Heart right ventricle (tissue), 16 donors: ENCODE data around the gene PXT1. TPM values are rescaled to one million over a fixed set of nuclear protein-coding genes. Genes with fewer than 3 reads are reported as not detected.

Experiments
- ATAC-seq, 8 donors: fragments of 200-7000 bp; cut with Tn5 transposase; one replicate each; pipeline ENCODE4 v1.9.1; 2020; ENCODE audit warnings: mild to moderate bottlenecking in 8 of 8, moderate library complexity in 8 of 8, moderate number of reproducible peaks in 1 of 8
- DNase-seq, 2 donors: peaks; one replicate each; pipeline ENCODE4 v3.0.0-alpha.2; 2020
- H3K27ac ChIP-seq, 10 donors: fragments of 200-600 bp; sonication (generic) in 2 of 10; one replicate each; pipeline versions ENCODE4 v1.5.0 to v1.8.0; 2020 to 2022; ENCODE audit warnings: mild to moderate bottlenecking in 3 of 10
- H3K27me3 ChIP-seq, 7 donors: fragments of 200-600 bp; one replicate each; pipeline ENCODE4 v1.8.0; 2021 to 2022; ENCODE audit warnings: mild to moderate bottlenecking in 2 of 7
- H3K36me3 ChIP-seq, 9 donors: fragments of 200-600 bp; sonication (generic) in 1 of 9; one replicate each; pipeline versions ENCODE4 v1.5.0 to v1.8.0; 2020 to 2022; ENCODE audit warnings: mild to moderate bottlenecking in 2 of 9
- H3K4me1 ChIP-seq, 9 donors: fragments of 200-600 bp; sonication (generic) in 1 of 9; one replicate each; pipeline versions ENCODE4 v1.5.0 to v1.8.0; 2020 to 2022; ENCODE audit warnings: mild to moderate bottlenecking in 4 of 9
- H3K4me3 ChIP-seq, 10 donors: fragments of 200-600 bp; sonication (generic) in 2 of 10; one replicate each; pipeline versions ENCODE4 v1.5.0 to v1.8.0; 2020 to 2022; ENCODE audit warnings: mild to moderate bottlenecking in 7 of 10, moderate library complexity in 2 of 10
- H3K9me3 ChIP-seq, 11 donors: fragments of 200-600 bp in 10 of 11; sonication (generic) in 2 of 11; one replicate each; pipeline versions ENCODE4 v1.5.0 to v1.8.0; 2013 to 2022; ENCODE audit warnings: mild to moderate bottlenecking in 2 of 11, control low read depth in 1 of 11, moderate library complexity in 1 of 11
- CTCF ChIP-seq, 9 donors: fragments of 200-600 bp; sonication (generic) in 2 of 9; IDR thresholded peaks; one replicate each; pipeline versions ENCODE4 v1.5.0 to v1.8.0; 2021 to 2022; ENCODE audit warnings: antibody characterized with exemption in 9 of 9, mild to moderate bottlenecking in 5 of 9, moderate library complexity in 1 of 9
- WGBS, 2 donors: extraction: QIAGEN DNeasy Blood & Tissue Kit; methylation state at CpG; one replicate each; pipeline ENCODE4 v1.1.7; 2013; ENCODE audit warnings: inconsistent platforms in 1 of 2; 5-methylcytosine and 5-hydroxymethylcytosine counted together
- intact Hi-C, 10 donors: fragments of 100-400 bp; cut with DNase I; formaldehyde crosslinking; loops; one replicate each; pipeline versions ENCODE4 v1.11.1 to v1.14.2; 2022
- polyA plus RNA-seq, 2 donors: library from polyadenylated mRNA; stranded (reverse); fragments of 200-250 nt; gene quantifications; one replicate each; pipeline ENCODE4 v1.2.3, GENCODE V29; 2013
- total RNA-seq, 10 donors: library from RNA; stranded (reverse); fragmentation: NEBNext Ultra II Directional in 3 of 10; extraction: Animal tissue kit (Norgen Biotek cat#: 25700) in 3 of 10; gene quantifications; one replicate each; pipeline versions ENCODE4 v1.2.1 to v1.2.4, GENCODE V29; 2021 to 2023
- donor health status: Arrhythmogenic right ventricular cardiomyopathy.
- donor health status: ischemic (EF 13 %, LVEDD 7.1; RV severe dilation, severe dysfunction).
- donor health status: healthy with polysubstance abuse.
- donor health status: DM: no; HTN: yes; CAD: no.
- donor health status: DM: no; HTN: no; CAD: no.
- donor health status: ischemic (EF 25% LVEDD 6.9; RV normal size, moderate dysfunction).
- donor health status: ischemic (EF 25% LVEDD 5.7; RV mildly dilated, moderate dysfunction).
- donor health status: healthy.
- donor health status: DM: yes; HTN: yes; CAD: no.
- donor health status: Ischemic cardiomyopathy.
- donor health status: ischemic (EF 35%, LVEDD 5.7; RV mildly dilated, moderate dysfunction).
- donor health status: nonischemic (EF 11% LVEDD 7.7; RV severe dilation, severe dysfunction).
- donor health status: DM: yes; HTN: yes; CAD: no.
- donor health status: PGD.
- donor health status: ischemic (EF 29% LVEDD 5.4; RV normal size, mild dysfunction).
- donor health status: nonischemic (EF 23%, LVEDD 6.1; RV moderate dilation, normal function).

The PXT1 gene
- total and polyA plus RNA-seq, 12 donors: 0.15 to 0.34 (median 0.23) TPM; not detected in 5

- peaks cover 0 to 7% (median 4%) of the 10 kb centered on the region in 9 donors for H3K4me1 ChIP-seq
- intact Hi-C loops: no loop called here
- ATAC-seq: no peak
- H3K36me3 ChIP-seq: no peaks in the 10 kb centered on the region
- no peak overlapping the region for H3K27ac ChIP-seq
- H3K4me3 ChIP-seq: no peak overlapping the region
- H3K27me3 ChIP-seq: peaks cover 0 to 13% (median 0%) of the 10 kb centered on the region in 7 donors
- TF ChIP-seq CTCF (IDR thresholded peaks at IDR 0.05): no peak
- no peaks in the 10 kb centered on the region for H3K9me3 ChIP-seq
- 87 to 91% methylated on average over 5 of the region's 5 CpGs for WGBS, 2 donors
- no peak for DNase-seq
These were observed 50.0 kb downstream of the PXT1 start for GRCh38 chr6:36392621-36393020.

- intact Hi-C loops: no loop called here
- ATAC-seq (no peak), DNase-seq (no peak)
- Histone ChIP-seq H3K27ac (no peak overlapping the region), H3K4me3 (no peak overlapping the region), H3K9me3 (no peaks in the 10 kb centered on the region), H3K4me1 (peaks cover 0 to 23% (median 16%) of the 10 kb centered on the region in 9 donors), H3K36me3 (no peaks in the 10 kb centered on the region), H3K27me3 (peaks cover 0 to 21% (median 3%) of the 10 kb centered on the region in 7 donors)
- TF ChIP-seq CTCF (IDR thresholded peaks at IDR 0.05): no peak
These were observed 53.3 kb downstream of the PXT1 start for GRCh38 chr6:36389353-36389752.

GRCh38 chr6:36387440-36388303, 55.0 kb downstream of the PXT1 start, which contains the start of gene ETV7:
ETV7 (minus strand) TSS chr6:36387669; CDS start chr6:36387541, 128 bp downstream.
- 10 to 11% methylated on average over 64 to 65 of the region's 65 CpGs for WGBS, 2 donors
- H3K4me1 ChIP-seq: peaks cover 0 to 23% (median 16%) of the 10 kb centered on the region in 9 donors
- no peak for TF ChIP-seq CTCF (IDR thresholded peaks at IDR 0.05)
- DNase-seq (peak in 1 of 2 donors; percentile 29), ATAC-seq (peak; percentile 52 to 83 (median 67))
- peaks cover 0 to 21% (median 3%) of the 10 kb centered on the region in 7 donors for H3K27me3 ChIP-seq
- peak within 1 kb of the TSS in 6 of 10 donors; percentile 28 to 76 (median 48) for H3K27ac ChIP-seq
- intact Hi-C loops: no loop called here
- H3K4me3 ChIP-seq: peak within 1 kb of the TSS; percentile 36 to 70 (median 62)
- H3K9me3 ChIP-seq: no peaks in the 10 kb centered on the region
- H3K36me3 ChIP-seq: no peaks in the 10 kb centered on the region

- WGBS, 2 donors: 1% methylated on average over 33 of the region's 33 CpGs
- DNase-seq: peak; percentile 15 to 31
- ATAC-seq: peak; percentile 40 to 71 (median 54)
These were observed 55.9 kb downstream of the PXT1 start for GRCh38 chr6:36386495-36387439.

More at GRCh38 chr6:36386495-36387439, 55.9 kb downstream of the PXT1 start:
- peak overlapping the region in 6 of 10 donors; percentile 28 to 76 (median 48) for H3K27ac ChIP-seq
- H3K4me3 ChIP-seq: peak overlapping the region; percentile 36 to 70 (median 62)
- H3K9me3 ChIP-seq: no peaks in the 10 kb centered on the region
- TF ChIP-seq CTCF (IDR thresholded peaks at IDR 0.05): peak in 2 of 9 donors; percentile 8 to 18
- no peaks in the 10 kb centered on the region for H3K36me3 ChIP-seq
- H3K4me1 ChIP-seq: peaks cover 0 to 23% (median 16%) of the 10 kb centered on the region in 9 donors
- intact Hi-C loops: no loop called here
- peaks cover 0 to 21% (median 3%) of the 10 kb centered on the region in 7 donors for H3K27me3 ChIP-seq
